Daoy (cell line): ENCODE results near the gene CST9L. TPM values are rescaled to one million over a fixed set of nuclear protein-coding genes. Genes with fewer than 3 reads are reported as not detected.

Source experiments
- DNase-seq: peaks from one replicate; pipeline ENCODE4 v3.0.0-alpha.2; 2015; ENCODE audit warnings: low read depth
- total RNA-seq: library from RNA; depleted of rRNA; stranded (reverse); fragments of >200 nt; shearing (Covaris generic); gene quantifications from 2 replicates; pipeline ENCODE4 v1.2.3, GENCODE V29; 2014; rRNA removed

Gene CST9L, protein sequence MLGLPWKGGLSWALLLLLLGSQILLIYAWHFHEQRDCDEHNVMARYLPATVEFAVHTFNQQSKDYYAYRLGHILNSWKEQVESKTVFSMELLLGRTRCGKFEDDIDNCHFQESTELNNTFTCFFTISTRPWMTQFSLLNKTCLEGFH
- not detected in 2 replicates for total RNA-seq

DNA sequence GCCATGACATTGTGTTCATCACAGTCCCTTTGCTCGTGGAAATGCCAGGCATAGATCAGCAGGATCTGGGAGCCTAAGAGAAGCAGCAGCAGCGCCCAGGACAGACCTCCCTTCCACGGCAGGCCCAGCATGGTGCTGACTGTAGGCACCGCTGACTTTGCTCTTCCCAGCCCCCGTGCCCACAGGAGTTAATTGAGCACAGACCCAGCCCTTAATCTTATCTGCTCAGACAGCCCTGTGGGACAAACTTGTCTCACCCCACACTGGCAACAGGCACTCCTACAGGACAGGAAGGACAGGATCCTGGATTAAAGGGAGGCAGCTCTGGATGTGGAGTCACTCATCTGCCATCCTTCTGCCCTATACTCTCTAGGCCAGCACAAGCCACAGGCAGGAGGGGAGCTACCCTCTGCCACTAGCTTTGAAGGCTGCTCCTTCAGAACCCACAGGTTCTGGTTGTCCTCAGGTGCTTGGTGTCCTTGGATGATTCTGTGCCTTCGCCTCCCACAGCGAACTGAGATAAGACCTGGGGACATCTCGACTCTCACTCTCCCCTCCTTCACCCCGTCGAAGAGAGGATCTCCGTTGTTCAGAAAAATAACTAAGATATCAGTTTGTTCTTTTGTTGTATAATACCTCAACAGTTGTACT is at the start of gene CST9L:
Gene CST9L, minus strand, starts transcription at position 165 of the 651 bp plus-strand sequence. Its CDS starts 34 bp downstream, at position 131.
- no peak for DNase-seq

DNA sequence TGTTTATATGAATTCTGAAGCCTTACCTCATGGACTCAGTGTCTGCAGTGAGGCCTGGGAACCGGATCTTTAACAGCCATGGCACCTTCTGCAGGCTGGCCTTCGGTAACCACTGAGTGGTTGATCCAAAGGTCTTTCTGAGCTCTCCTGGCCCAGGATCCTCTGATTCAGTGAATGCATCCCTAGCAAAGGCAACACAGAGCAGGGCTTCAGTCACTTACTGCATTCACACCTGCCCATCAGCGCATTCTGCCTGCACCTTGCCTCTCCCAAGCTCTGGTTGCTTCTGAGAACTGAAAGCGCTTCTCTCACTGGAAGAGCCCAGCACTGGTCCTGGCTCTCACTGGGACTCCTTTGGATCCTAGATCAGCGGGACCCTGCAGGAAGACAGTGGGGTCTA is 45.9 kb upstream of the CST9L start:
- DNase-seq = no peak

DNA sequence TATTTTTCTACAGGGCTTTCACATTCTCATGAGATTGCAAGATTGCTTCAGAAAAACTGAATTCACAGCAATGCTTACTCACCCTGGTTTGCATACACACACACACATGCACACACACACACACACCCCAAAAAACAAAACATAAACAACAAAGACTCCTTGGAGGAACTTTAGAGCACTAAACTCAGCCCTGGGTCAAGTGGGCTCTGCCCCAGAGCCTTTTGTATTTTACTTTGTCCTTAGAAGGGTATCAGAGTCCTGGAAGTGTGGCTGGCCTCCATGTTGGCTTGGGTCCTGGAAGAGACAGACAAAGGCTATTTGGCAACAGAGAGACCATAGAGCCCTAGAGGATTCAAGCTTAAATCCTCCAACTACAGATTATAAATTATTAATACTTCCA is 45.4 kb upstream of the CST9L start:
- no peak for DNase-seq

DNA sequence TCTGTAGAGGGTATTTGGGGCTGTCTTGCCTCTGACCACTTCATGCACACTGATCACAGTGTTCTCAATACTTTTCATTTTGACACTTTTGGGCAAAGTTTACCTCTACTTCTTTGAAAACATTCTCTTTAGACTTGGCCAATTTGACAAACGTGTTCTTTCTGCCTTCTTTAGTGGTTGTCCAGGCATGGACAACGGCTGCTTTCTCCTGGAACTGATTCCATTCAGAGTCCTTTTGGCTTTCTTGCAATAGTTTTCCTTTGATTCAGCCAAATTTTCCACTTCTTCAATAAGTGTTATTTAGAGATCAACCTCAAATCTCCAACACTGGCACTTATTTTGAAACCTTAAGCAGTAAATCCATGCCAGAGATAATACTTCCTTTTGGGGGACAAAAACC is 44.1 kb upstream of the CST9L start:
- no peak for DNase-seq

DNA sequence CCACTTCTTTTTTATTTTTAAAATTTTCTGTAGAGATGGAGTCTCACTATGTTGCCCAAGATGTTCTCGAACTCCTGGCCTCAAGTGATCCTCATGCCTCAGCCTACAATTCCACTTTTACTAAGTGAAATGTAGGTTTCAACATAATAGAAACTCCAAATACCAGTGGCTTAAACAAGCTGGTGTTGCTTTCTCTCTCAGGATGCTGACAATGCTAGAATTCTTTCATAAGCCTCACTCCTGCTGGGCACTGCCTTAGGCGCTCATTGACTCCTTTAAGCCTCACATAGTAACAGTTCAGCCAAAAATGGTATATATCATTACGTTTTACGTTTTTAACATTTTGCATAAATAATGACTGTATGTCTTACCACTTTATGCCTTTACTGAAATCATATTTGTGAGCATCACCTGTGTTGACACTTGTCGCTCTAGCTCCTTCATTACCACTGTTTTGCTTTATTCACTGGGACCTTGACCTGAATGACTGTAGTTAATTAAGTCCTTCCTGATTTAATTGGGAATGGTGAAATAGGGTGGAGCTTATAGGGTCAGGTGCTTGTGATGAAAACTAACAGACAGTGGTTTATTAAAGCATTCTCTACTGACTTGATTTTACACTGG is 41.3 kb upstream of the CST9L start:
- no peak for DNase-seq

DNA sequence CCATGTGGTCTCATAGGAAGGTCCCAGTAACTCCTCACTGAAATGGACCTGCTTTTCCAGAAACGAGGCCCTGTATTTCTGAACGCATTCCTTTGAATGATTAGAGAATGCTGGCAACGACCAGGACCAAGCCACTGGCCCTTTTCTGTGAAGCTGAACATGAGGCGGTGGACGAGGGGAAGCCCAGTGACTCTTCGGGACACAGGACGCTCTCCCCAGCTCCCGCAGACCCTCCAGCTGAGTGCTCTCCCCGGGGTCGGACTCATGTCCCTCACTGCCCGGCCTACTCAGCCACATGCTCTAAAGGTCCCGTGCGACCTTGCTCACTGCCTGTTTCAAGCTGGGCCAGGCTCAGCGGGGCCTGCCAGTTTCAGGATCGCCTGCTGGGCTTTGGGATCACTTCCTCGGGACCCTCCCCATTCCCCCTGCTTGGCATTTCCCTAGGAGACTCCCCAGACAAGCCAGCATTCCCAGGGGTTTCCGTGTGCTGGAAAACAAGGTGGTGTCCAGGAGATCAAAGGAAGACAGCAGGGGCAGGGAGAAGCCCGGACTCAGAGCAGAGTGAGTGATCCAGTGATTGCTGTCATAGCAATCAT is 40.1 kb upstream of the CST9L start:
- DNase-seq = no peak

- no peak for DNase-seq
Observed at GRCh38 chr20:23607497-23608245, 39.4 kb upstream of the CST9L start.

DNA sequence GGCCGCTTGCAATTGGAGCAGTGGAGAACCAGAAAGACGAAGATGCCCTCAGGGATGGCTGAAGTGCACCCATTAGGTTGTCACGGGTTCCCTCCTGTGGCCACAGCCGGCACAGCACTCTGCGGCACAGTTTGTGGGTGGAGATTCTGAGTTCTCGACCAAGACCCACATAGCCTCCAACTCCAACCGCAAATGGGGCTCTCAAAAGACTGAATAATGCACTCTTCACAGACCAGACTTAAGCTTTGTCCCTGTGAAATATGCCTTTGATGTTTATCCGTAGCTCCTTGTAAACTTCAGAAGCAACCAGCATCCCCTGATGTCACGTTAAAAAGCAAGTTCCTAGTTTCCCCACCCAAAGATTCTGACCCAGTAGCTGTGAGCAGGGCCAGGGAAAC is 38.4 kb upstream of the CST9L start:
- DNase-seq = peak; percentile 52

DNA sequence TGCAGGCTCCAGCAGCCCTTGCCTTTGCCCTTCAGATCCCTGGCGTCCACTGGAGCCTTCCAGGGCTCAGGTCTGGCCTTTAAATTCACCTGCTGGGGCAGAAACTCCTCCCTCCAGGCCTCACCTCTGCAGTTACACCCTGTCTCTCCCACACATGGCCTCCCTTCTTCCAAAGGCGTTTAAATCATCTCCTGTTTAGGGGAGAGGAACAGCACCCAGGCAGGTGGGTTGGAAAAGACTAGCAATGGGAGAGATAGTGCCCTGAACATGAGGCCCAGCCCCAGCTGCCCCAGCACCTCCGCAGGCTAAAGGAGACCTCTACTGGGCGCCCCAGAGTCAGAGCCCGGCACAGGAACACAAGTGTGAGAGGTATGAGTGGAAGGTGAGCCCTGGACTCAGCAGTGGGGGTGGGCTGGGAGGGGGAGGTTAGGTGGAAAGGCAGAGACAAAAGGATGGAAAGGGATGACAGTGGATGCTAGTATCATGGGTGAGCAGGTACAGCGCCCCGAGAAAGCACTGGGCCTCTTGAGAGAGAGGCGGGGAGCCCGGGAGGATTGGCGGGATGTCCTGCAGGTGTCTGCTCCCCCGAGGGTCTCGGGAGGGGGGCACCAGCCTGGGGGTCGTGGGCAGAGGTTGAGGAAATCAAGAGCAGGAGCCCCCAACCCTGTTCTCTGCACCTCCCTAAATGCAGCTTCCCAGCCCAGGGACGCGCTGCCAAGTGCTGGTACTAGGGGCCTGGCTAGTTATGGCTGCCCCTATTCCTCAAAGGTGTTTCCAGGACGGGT is 37.8 kb upstream of the CST9L start, which contains the start of gene CST9:
Gene CST9, minus strand, starts transcription at position 51 of the 785 bp plus-strand sequence. CDS start 53 bp downstream, outside the sequence.
- DNase-seq = no peak

DNA sequence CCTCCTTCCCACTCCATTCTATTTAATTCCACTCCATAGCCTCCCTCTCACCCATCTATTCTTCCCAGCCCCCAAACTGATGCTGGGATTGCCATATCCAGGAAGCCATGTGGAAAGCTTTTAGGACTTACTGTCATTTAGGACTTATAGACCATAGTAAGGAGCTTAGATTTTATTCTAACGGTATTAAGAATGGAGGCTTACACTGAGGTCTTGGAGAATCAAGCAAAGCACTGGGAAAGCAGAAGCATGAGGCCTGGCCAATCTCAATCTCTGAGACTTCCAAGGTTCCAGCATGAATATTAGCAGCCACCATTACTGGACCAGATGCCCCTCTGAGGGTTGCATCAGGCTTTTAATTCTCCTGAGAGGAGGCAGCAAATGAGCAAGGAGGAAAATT is 36.0 kb upstream of the CST9L start:
- DNase-seq = no peak

DNA sequence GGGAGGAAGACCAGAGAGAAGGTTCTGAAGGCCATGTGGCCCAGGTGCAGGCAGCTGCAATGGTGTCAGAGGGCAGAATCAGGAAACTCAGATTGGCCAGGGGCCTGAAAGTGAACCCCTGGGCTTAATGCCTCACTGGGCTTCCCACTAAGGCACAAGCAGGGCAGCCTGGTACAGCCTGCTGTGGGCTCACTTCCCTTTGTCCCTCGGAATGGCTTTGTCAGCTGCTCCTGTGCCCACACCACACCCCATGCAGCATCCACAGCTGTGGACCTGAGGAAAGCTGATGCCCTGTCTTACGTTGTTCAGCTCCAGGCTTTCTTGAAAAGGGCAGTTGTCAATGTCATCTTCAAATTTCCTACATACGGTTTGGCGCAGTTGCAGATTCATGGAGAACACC is 35.0 kb upstream of the CST9L start:
- DNase-seq = no peak

- no peak for DNase-seq
Observed at GRCh38 chr20:23602699-23603098, 34.4 kb upstream of the CST9L start.

GRCh38 chr20:23602241-23602640 is 34.0 kb upstream of the CST9L start:
- no peak for DNase-seq

GRCh38 chr20:23601715-23602114 is 33.4 kb upstream of the CST9L start:
- no peak for DNase-seq

- DNase-seq = no peak
Observed at GRCh38 chr20:23598481-23598880, 30.2 kb upstream of the CST9L start.

DNA sequence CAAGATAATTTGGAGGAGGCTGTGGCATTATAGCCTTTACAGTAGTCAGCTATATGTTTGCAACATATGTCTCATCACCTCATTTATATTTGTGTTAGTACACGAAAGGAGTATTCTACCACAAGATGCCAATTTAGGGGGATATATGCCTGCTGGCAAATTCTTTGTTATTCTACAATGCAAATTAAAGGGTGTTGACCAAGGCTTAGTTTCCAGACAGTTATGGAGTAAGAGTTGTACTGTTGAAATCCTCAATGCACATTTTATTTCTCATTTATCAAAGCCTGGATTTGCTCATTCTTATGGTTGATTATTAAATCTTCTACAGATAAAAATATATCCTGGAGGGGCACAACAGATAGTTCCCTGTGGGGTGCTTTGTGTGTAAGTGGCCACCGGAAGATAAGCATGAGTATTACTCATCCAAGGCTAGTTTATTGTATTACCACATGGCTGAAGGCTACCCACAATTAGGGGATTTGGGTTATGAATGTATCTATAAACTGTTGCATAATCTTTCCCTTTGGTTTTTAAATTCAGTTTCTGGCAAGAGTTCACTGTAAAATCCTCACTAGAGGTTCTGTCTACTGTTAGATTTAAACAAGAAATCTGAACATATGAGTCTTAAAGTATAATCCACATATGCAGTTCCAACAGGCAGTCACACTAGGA is 28.4 kb upstream of the CST9L start:
- no peak for DNase-seq

- DNase-seq = no peak
Observed at GRCh38 chr20:23595941-23596340, 27.7 kb upstream of the CST9L start.

GRCh38 chr20:23588434-23589403 is 20.4 kb upstream of the CST9L start:
- no peak for DNase-seq

DNA sequence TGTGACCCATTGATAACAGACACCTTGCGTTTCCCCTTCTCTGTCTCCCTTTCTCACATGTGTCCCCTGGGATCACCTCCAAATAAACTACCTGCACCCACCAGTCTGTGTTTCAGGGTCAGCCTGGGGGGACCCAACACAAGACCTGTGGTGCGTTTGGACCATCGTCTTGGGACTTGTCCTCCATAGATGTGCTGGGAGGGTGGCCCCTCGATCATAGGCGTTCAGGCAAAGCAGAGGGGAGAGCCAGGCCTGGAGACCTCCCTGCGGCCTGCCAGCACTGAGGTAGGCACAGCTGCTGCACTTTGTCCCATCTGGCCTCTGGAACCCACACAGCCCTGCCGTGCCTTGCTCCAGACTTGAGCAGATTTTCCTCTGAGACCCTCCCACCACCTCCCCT is 19.3 kb upstream of the CST9L start:
- no peak for DNase-seq
